GM23248 (cell line): ENCODE measurements around the gene PRRT2. TPM values are rescaled to one million over a fixed set of nuclear protein-coding genes. Genes with fewer than 3 reads are reported as not detected.
"Not testable (repeated sequence)": the region's sequence is repeated elsewhere in the genome, so short reads cannot be mapped to it uniquely, and the experiment has no call there.

Experiments
- DNase-seq: peaks from one replicate; pipeline ENCODE4 v3.0.0-alpha.2; 2015
- H2AFZ ChIP-seq: fragments of 200-600 bp; sonication (generic); 2 replicates; pipeline ENCODE4 v1.6.1; 2016; ENCODE audit warnings: antibody characterized with exemption
- H3F3A ChIP-seq: fragments of 200-600 bp; sonication (generic); 2 replicates; pipeline ENCODE4 v1.6.1; 2016; ENCODE audit warnings: mild to moderate bottlenecking, antibody characterized with exemption, mixed run types; ENCODE audit not compliant: insufficient read depth
- H3K27ac ChIP-seq: fragments of 200-600 bp; sonication (generic); 2 replicates; pipeline ENCODE4 v1.5.1; 2016; ENCODE audit warnings: mild to moderate bottlenecking
- H3K27me3 ChIP-seq: fragments of 200-600 bp; sonication (generic); replicated peaks from 2 replicates; pipeline ENCODE4 v1.6.1; 2016; ENCODE audit warnings: mild to moderate bottlenecking; ENCODE audit not compliant: insufficient read depth
- H3K36me3 ChIP-seq: fragments of 200-600 bp; sonication (generic); 2 replicates; pipeline ENCODE4 v1.6.1; 2016; ENCODE audit warnings: low read depth, mild to moderate bottlenecking
- H3K4me1 ChIP-seq: fragments of 200-600 bp; sonication (generic); 2 replicates; pipeline ENCODE4 v1.6.1; 2016; ENCODE audit warnings: mild to moderate bottlenecking; ENCODE audit not compliant: insufficient read depth
- H3K4me2 ChIP-seq: fragments of 200-600 bp; sonication (generic); one replicate; pipeline ENCODE4 v1.6.1; 2016; ENCODE audit warnings: mild to moderate bottlenecking; ENCODE audit not compliant: unreplicated experiment
- H3K4me3 ChIP-seq: fragments of 200-600 bp; sonication (generic); 2 replicates; pipeline ENCODE4 v1.5.1; 2016; ENCODE audit warnings: mild to moderate bottlenecking
- H3K79me2 ChIP-seq: fragments of 200-600 bp; sonication (generic); 2 replicates; pipeline ENCODE4 v1.6.1; 2016; ENCODE audit warnings: mild to moderate bottlenecking; ENCODE audit not compliant: insufficient read depth
- H3K9ac ChIP-seq: fragments of 200-600 bp; sonication (generic); 2 replicates; pipeline ENCODE4 v1.6.1; 2016; ENCODE audit warnings: mild to moderate bottlenecking
- H3K9me2 ChIP-seq: fragments of 200-600 bp; sonication (generic); 2 replicates; pipeline ENCODE4 v1.6.1; 2016; ENCODE audit warnings: mixed run types, mild to moderate bottlenecking, moderate library complexity; ENCODE audit not compliant: insufficient read depth
- H3K9me3 ChIP-seq: fragments of 200-600 bp; sonication (generic); one replicate; pipeline ENCODE4 v1.6.1; 2017; ENCODE audit warnings: low read depth
- H4K20me1 ChIP-seq: fragments of 200-600 bp; sonication (generic); 2 replicates; pipeline ENCODE4 v1.6.0; 2016; ENCODE audit not compliant: insufficient read depth
- EZH2 ChIP-seq: fragments of 200-600 bp; sonication (generic); IDR thresholded peaks from 2 replicates; pipeline ENCODE4 v1.6.1; 2018; ENCODE audit warnings: antibody characterized with exemption, mild to moderate bottlenecking; ENCODE audit not compliant: insufficient read depth, poor library complexity, severe bottlenecking
- EZH2phosphoT487 ChIP-seq: fragments of 200-600 bp; sonication (generic); IDR thresholded peaks from 2 replicates; pipeline ENCODE4 v1.6.1; 2018; ENCODE audit warnings: antibody characterized with exemption, moderate library complexity, mild to moderate bottlenecking, low read depth; ENCODE audit not compliant: insufficient read depth
- WGBS, 2 experiments: methylation state at CpG; one replicate each; pipeline ENCODE4 v1.1.6; 2015 to 2017; ENCODE audit warnings: low lambda C conversion rate in 2 of 2, low coverage in 1 of 2; ENCODE audit errors: missing lambda C conversion rate in 2 of 2; 5-methylcytosine and 5-hydroxymethylcytosine counted together
- in situ Hi-C: fragments of 300-500 bp; cut with MboI; formaldehyde crosslinking; loops from 2 replicates; pipeline ENCODE4 v1.15.0; 2020
- polyA plus RNA-seq: library from polyadenylated mRNA; unstranded; fragments of >200 nt; fragmentation: Nextera tagmentation; extraction: Ambion mirVana; gene quantifications from 2 replicates; pipeline ENCODE4 v1.2.1, GENCODE V29; 2016
- total RNA-seq: library from RNA; depleted of rRNA; stranded (reverse); fragments of >200 nt; shearing (Covaris generic); gene quantifications from 2 replicates; pipeline ENCODE4 v1.2.3, GENCODE V29; 2014

Gene PRRT2
- total and polyA plus RNA-seq, 2 experiments from 2014 or later: 0.43 to 2.1 TPM

GRCh38 chr16:29784157-29784556 is 27.8 kb upstream of the PRRT2 start:
- H3K9me3 ChIP-seq: no peaks in the 10 kb centered on the region
- H3K9ac ChIP-seq: no peak overlapping the region
- H3K27ac ChIP-seq: no peak overlapping the region
- H3K79me2 ChIP-seq: no peaks in the 10 kb centered on the region
- H2AFZ ChIP-seq: no peak overlapping the region
- in situ Hi-C loops: no loop called here
- no peaks in the 10 kb centered on the region for H3F3A ChIP-seq
- no peaks in the 10 kb centered on the region for H3K36me3 ChIP-seq
- H3K4me1 ChIP-seq: no peaks in the 10 kb centered on the region; the same call in 1 of the 2 replicates
- no peak overlapping the region for H3K4me3 ChIP-seq
- H3K27me3 ChIP-seq: 0 out of 2 replicates have a peak, but pooled peaks cover 6% of the 10 kb centered on the region
- H3K4me2 ChIP-seq: no peak overlapping the region
- H4K20me1 ChIP-seq: no peaks in the 10 kb centered on the region
- DNase-seq: no peak
- no peaks in the 10 kb centered on the region for H3K9me2 ChIP-seq
- WGBS, 2 experiments: 83 to 86% methylated on average over 2 of the region's 2 CpGs
- TF ChIP-seq EZH2: no peak
- TF ChIP-seq EZH2phosphoT487: no peak

GRCh38 chr16:29784901-29785500 is 27.0 kb upstream of the PRRT2 start:
- 3 to 5% methylated on average over 36 to 37 of the region's 38 CpGs for WGBS, 2 experiments
- Histone ChIP-seq H3K27me3 (0 out of 2 replicates have a peak, but pooled peaks cover under 1% of the 10 kb centered on the region), H3K4me3 (peak overlapping the region; percentile 70), H2AFZ (peak overlapping the region; percentile 93), H3K4me2 (peak overlapping the region; percentile 78), H4K20me1 (no peaks in the 10 kb centered on the region), H3K4me1 (peaks cover 3% of the 10 kb centered on the region; the same call in 1 of the 2 replicates), H3K9me3 (no peaks in the 10 kb centered on the region), H3K79me2 (no peaks in the 10 kb centered on the region), H3K36me3 (no peaks in the 10 kb centered on the region), H3F3A (peaks cover 5% of the 10 kb centered on the region; the same call in 1 of the 2 replicates), H3K27ac (no peak overlapping the region), H3K9ac (peak overlapping the region; percentile 24; the same call in 1 of the 2 replicates), H3K9me2 (no peaks in the 10 kb centered on the region)
- TF ChIP-seq EZH2phosphoT487: no peak
- TF ChIP-seq EZH2: no peak
- in situ Hi-C loops: no loop called here
- peak; percentile 86 for DNase-seq

- H3K9ac ChIP-seq, H3K9me3 ChIP-seq, H3K27me3 ChIP-seq, H3F3A ChIP-seq, H3K4me1 ChIP-seq, H3K27ac ChIP-seq, H3K4me3 ChIP-seq, H2AFZ ChIP-seq, H3K4me2 ChIP-seq, H3K36me3 ChIP-seq, H4K20me1 ChIP-seq, in situ Hi-C loops, DNase-seq, H3K9me2 ChIP-seq: not testable (repeated sequence)
- H3K79me2 ChIP-seq: peaks cover 16% of the 10 kb centered on the region
- 85% methylated on average over 4 of the region's 4 CpGs for WGBS, 2 experiments
Observed at GRCh38 chr16:29787155-29787554, 24.8 kb upstream of the PRRT2 start.

- Histone ChIP-seq H3K4me2 (peak overlapping the region; percentile 88), H3K36me3 (no peaks in the 10 kb centered on the region), H3K9me2 (no peaks in the 10 kb centered on the region), H3K4me1 (peaks cover 9% of the 10 kb centered on the region; the same call in 1 of the 2 replicates), H3K27ac (peak overlapping the region; percentile 81), H3K9me3 (no peaks in the 10 kb centered on the region), H3K4me3 (peak overlapping the region; percentile 84), H3K9ac (peak overlapping the region; percentile 83), H3F3A (peaks cover 5% of the 10 kb centered on the region; the same call in 1 of the 2 replicates), H3K79me2 (peaks cover 42% of the 10 kb centered on the region), H4K20me1 (no peaks in the 10 kb centered on the region), H2AFZ (peak overlapping the region; percentile 100), H3K27me3 (no peaks in the 10 kb centered on the region)
- WGBS, 2 experiments: 56 to 64% methylated on average over 17 to 20 of the region's 20 CpGs
- in situ Hi-C loops: no loop called here
- DNase-seq: no peak
- TF ChIP-seq EZH2 (no peak), EZH2phosphoT487 (no peak)
Observed at GRCh38 chr16:29789775-29790182, 22.2 kb upstream of the PRRT2 start.
